GM18873 (cell line): ENCODE measurements around the gene TMCC1.
"Not testable (repeated sequence)": the region's sequence is repeated elsewhere in the genome, so short reads cannot be mapped to it uniquely, and the experiment has no call there.

ENCODE experiments used
- ATAC-seq: cut with Tn5 transposase; IDR thresholded peaks from one replicate; pipeline ENCODE4 v1.9.1; 2021; ENCODE audit warnings: mild to moderate bottlenecking, moderate library complexity, moderate number of reproducible peaks; ENCODE audit not compliant: unreplicated experiment, low FRiP score

Gene TMCC1

DNA sequence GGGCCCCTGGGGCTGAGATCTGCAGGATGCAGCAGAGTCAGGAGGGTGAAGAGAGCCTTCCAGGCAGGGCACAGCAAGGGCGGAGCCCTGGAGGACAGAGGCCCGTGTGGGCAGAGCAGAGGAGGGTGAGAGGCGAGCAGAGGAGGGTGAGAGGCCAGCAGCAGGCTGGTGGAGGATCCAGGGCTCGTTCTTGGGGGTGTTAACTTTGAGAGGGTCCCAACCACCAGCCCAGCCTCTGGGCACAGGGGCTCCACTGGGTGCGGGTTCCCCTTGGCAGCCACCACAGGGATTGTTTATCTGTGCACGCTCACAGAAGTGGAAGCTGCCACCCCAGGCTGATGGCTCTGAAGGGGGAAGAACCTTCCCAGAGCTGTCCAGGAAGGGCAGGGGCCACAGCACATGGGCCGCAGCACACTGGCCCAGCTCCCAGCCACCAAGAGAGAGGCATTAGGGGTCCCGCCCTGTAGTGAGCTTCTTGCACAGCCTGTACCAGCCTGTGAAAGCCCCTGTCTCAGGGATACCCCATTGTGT lies 277.7 kb downstream of the TMCC1 start:
- no peak for ATAC-seq

DNA sequence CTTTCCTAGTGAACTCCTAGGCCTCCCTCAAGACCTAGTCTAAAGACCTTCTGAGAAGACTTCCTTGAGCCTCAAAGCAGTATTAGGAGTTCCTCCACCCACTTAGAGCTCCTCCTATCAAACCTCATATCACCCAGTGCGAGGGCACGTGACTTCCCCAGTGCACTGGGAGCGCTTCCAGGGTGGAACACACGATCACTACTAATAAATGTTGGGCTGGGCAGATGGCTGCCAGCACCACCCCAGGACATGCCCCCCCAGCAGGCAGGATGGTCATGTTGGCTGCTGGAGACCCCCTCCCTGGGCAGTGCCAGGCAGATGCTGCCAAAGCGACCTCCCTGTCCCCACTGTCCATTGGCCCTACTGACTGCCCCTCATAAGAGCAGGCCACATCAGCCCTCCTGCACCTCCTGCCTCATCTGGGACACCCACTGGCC lies 278.6 kb downstream of the TMCC1 start:
- no peak for ATAC-seq

DNA sequence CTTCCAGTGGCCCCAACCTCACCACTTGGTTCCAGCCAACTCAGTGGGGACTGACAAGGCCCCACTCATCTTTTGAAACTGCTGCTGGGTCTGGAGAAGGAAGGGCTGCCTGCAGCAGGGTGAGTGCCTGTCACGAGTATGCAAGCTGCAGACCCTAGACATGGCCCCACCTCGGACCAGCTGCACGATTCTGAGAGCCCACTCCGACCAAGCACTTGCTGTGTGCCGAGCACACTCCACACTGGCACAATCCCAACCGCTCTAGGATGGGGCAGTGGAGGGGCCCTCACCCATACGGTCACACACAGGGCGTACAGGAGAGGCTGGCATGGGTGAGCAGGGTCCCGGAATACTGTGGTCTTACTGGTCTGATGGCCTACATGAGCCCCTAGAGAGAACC lies 279.1 kb downstream of the TMCC1 start:
- no peak for ATAC-seq

DNA sequence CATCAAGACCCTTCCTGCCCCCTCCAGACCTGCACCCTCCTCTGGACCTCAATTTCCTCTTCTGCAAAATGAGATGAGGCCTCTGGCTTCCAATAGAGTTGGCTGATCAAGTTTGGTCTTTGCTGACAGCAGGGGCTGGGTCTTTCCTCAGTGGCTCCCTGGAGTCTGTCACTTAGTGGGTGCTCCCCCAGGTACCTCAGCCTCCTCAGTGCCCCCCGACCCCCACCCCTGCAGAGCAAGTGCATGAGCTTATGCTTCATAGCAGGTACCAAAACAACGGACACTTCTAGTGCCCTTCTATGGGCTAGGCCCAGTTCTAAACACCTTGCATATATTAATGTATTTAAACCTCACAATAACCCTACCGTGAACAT lies 280.2 kb downstream of the TMCC1 start:
- no peak for ATAC-seq

DNA sequence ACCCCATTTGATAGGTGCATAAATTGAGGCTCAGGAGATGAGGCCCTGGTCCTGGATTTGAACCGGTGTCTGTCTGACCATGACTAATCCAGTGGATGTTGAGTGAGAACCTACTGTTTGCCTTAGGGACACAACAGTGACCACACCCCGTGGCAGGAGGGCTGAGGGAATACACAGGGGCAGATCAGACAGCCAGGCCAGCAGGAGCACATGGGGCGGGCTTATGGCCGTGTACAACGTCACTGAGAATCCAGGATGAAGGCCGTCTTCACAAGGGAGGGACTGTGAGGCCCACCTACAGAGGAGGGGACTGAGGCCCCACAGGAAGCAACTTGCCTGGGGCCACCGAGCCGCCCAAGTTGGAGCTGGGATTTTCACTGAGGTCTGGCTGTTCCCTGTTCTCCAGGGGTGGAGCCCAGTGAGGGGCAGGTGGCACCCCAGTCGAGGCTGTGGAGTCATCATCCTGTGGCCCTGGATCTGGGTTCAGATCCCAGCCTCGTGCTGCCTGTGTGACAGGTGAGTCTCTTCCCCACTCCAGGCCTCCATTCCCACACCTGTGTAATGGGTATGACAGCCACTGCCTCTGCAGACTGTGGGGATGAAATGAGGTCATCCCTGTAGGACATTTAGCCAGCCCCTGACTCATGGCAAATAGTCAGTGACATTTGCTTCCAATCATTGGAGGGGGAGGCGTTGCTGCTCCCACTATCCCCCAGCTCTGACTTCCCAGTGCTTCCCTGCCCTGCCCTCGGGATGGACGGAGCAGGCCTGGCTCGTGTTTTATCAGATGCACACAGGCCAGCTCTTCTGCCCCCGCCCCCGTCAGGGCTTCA lies 280.8 kb downstream of the TMCC1 start:
- ATAC-seq: no peak

DNA sequence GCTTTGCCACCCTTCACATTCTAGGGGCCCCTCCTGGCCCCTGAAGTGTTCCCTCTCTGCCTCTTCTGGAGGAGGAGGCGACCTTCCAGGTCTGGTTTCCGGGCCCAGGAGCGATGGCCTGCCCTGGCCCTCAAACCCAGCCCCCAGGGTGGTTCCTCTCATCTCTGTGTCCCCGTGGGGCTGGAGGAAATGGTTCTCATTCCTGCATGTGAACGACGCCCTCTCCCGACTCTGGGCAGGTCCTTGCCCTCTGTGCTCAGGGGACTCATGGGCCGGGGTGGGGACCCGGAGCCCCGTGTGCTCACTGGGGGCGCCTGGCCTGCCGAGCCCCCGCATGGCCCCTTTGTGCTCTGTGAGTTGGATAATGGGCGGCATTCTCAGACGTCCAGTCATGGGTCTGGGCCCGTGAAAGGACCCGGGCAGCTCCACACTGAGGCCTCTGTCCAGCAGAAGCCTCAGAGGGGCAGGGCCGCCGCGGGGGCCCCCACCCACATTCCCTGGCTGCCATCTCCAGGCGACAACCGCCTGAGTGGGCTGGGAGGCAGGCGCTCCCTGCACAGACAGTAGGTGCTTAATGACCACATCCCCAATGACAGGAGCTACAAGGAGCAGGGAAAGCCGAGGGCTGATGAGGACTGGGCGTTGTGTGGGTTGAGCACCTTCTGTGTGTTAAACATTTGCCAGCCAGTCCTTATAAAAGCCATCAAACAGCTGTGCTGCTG lies 281.5 kb downstream of the TMCC1 start:
- ATAC-seq: no peak

DNA sequence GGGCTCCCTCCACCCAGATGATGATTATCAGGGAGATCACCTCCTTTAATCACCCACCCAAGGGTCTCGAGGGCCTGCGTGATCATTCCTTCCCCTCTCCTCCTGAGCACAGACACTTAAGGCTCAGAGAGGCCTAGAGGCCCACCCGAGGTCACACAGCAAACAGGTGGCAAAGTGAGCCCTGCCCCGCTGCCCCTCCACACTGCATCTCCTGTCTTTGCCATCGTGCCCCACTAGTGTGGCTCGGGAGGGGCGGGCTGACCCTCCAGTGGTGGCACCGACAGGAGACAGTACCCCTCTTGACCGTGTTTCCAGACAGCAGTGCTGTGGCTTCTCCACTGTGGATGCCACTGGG lies 282.1 kb downstream of the TMCC1 start:
- ATAC-seq: no peak

DNA sequence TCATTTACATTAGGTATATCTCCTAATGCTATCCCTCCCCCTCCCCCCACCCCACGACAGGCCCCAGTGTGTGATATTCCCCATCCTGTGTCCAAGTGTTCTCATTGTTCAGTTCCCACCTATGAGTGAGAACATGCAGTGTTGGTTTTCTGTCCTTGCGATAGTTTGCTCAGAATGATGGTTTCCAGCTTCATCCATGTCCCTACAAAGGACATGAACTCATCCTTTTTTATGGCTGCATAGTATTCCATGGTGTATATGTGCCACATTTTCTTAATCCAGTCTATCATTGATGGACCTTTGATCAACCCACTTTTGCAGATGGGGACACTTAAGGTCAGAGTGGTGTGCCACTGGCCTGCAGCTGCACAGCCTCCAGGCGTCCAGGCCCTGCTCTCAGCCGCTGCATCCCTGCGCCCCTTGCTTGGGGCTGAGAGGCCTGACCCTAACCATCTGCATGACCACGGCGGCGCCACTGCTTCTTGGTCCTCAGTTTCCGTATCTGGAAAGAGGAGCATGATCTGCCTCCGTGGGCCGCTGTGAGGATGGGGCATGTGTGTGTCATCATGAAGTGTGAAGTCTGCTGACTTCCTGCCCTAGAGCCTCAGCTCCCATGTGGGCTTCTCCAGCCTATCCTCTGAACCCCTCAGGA lies 282.6 kb downstream of the TMCC1 start:
- not testable (repeated sequence) for ATAC-seq

DNA sequence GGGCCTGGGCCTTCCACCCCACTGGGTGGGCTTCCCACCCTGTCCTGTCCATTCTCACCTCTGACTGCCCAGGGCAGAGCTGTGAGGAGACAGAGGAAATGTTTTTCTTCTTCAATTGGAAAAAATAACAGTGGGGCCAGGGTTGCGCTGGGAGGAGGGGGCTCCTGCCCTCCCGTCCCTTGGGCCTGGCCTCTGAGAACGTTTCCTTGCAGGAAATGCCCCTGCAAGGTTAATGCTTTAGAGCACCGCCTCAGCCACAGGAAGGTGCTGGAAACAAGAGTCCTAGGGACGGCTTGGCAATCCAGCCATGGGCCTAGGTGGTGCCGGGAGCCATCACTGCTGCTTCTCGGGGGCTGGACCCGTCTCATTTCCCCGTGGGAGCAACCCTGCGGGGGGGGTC lies 283.2 kb downstream of the TMCC1 start:
- no peak for ATAC-seq

DNA sequence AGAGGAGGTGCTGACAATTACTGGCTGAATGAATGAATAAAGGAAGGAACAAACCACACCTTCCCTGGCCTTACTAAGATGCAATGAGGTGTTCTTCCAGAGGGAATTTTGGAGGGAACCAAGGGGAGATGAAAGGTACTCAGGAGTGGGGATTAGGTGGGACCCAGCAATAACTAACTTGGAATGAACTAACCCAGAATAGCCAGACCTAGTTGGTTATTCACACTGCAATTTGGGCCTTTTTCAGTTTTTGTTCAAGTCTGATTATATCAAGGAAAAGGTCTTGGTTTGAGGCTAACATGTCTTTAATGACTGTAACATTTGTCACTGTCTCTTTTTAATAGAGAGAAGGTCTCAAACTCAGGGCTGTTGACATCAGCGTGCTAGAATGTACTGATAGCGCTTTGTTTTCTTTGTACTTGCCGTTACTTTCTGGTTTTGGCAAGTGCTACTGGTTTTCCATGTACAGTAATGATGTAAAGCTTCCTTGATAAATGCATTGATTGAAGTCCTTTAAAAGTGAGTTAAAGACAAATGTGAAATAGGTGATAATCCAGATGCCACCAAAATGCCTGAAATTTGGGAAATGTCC lies 283.8 kb downstream of the TMCC1 start:
- no peak for ATAC-seq

DNA sequence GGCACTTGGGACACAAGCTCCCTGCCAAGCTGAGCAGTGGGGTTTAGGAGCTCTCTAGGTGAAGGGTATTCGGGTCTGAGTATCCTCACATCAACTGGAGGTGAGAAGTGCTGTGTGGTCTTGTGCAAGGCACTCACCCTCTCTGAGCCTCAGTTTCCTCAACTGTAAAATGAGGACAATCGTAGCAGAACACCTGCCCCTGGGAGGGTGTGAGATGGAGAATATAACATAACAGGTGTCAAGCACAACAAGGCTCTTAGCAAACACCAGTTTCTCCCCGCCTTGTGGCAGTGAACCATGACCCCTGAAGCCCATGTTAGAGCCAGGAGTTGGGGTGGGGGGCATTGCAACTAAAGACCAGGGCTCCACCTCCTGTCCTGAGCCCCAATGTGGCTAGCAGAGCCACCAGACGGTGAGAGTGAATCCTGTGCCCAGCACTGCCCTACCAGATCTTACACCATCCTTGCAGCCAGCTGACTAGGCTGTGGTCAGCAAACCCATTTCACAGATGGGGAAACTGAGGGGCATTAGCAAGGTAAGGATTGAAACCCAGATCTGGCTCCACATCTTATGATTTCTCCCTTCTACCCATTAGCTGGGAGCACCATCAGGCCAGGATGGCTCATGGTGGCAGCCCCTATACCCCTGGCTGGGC lies 284.4 kb downstream of the TMCC1 start:
- no peak for ATAC-seq

DNA sequence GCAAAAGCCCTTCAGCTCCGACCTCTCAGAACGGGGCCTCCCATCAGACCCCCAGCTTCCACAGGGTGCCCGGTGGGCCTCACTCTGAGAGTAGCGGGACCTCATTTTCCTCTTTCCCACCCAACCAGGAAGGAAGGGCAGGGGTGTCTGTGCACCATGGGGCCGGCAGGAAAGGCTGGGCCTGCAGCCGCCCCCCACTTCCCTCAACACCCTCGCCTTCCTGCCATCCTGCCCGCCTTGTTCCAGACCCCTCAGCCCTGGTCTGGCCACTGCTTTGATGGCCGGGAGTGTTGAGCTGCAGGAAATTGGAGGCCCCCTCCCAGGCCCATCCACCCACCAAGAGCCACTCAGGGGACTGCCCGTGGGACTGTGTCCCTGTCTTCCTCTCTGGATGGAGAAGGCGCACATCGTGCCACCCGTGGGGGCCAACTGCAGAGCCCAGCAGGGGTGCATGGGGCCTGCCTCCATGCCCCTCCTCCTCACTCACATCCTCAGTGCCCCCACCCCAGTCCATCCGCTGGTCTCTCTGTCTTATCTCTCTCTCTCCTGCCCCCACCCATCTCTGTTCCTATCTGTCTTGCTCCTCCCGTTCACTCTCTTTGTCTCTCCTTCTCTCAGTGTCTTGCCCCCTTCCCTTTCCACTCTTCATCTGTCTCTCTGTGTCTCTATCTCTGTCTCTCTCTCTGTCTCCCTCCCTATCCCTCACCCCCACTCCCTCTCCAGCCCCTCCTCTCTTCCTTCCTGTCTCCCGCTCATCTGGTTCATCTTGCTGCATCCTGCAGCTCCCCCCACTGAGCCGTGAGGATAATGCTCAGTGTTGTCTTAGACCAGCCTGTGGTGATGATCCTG lies 285.2 kb downstream of the TMCC1 start:
- no peak for ATAC-seq

DNA sequence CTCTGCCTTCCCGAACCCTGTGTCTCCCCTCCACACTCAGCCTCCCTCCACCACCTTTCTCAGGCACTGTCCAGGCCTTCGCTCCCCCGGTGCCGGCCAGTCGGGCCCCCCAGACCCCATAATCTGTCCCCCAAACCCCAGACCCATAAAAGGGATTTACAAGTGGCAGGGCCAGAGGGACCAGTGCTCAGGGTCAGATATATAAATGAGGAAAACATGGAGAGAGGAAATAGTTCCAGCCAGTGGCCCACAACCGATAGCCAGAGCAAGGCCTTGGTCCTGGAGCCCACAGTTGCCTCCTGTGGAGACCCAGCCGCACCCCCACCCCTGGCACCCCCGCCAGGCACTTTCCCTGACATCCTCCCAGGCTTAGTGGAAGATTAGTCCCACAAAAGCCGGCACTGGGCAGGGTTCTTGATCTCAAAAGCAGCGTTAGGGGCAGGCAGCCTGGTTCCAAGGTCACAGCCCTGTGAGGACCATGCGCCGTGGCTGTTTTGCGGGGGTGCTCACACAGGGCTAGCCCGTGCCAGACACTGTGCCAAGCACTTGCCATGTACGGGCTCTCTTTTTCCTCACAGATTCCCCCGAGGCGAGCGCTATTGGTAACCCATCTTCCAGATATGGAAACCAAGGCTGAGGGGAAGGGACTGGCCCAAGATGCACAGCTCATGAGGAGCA lies 286.0 kb downstream of the TMCC1 start:
- no peak for ATAC-seq

DNA sequence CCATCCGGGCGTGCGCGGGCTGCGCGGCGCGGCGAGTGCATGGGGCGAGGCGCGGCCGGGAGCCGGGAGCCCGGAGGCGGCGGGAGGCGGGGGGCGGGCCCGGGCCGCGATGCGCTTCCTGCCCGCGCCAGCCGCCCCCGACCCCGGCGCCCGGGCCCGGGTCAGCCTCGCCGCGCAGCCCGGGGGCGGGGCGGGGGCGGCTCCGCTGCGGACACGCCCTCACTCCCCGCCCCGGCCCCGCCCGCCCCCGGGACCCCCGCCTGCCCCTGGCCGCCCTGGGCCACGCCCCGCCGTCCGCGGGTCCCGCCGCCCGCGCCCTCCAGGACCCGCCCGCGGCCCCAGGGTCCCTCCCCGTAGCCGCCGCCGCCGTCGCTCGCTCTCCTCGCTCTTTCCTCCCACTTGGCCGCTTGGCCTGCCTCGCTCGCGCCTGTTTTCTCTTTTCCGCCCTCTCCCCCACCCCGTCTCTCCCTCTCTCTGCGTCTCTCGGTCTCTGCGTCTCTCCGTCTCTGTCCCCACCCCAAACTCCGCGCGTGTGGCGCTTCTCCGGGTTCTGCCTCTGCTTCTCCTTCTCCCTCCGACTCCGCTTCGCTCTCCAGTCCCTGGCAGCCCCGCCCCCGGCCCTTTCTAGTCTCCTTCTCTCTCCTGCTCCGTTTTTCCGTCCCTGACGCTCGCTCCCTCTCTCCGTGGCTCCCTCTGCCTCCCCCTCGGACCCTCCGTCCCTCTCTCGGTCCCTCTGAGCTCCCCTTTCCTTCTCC lies 286.7 kb downstream of the TMCC1 start, which contains the start of gene PLXND1:
Gene PLXND1, minus strand, starts transcription at position 41 of the 755 bp plus-strand sequence. Its CDS starts 37 bp downstream, at position 4.
- ATAC-seq: no peak

DNA sequence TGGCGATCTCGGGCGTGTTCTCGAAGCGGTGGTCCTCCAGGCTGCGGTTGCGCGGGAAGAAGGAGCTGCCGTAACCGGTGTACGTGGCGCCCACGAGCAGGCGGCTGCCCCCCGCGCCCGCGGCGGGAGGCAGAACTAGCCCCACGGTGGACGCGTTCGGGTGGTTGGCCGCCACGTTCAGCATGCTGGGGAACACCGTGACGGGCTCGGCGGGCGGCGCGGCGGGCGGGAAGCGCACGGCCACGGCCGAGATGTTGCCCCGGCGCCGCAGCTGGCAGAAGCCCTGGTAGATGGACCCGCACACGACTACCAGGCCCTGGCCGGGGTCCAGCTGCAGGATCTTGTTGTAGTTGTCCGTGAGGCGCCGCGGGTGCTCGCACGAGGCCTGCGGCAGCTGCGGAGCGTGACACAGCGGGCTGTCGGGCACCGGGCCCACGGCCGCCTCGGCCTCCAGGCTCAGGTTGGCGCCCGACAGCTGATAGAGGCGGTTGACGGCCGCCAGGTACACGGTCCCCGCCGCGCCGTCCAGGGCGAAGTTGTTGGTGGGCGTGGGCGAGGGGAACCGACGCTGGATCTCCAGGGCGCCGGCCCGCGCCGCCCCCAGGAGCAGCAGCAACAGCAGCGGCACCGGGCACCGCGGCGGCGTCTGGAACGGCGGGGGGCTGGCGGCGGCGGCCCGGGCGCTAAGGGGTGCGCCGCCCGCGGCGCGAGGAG lies 287.4 kb downstream of the TMCC1 start:
- no peak for ATAC-seq

DNA sequence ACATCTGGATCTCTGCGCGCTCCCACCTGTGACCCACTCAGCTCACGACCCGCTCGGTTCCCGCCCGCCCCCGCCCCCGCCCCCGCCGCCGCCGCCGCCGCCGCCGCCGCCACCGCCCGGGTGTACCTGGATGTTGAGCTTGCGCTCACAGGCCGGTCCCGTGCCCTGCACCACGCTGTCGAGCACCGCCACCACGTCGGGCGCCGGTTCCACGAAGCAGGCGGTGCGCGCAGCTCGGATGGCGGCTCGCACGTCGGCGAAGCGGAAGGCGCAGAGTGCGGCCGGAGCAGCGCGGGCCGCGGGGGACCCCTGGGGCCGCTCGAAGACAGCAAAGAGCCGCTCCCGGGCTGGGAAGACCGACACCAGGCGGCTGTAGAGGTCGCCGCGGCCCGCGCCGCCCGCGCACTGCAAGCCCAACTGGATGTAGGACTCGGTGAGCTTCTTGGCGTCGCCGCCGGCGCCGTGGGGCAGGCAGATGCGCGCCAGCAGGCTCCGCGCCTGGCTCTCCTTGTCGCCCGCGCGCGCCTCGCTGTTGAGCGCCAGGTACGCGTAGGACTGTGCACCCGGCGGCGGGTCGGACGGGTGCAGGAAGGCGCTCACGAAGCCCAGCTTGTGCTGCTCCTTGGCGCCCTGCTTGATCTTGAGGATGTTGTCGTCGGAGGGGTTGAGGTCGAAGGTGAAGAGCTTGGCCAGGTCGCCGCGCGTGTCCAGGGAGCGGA lies 288.1 kb downstream of the TMCC1 start:
- no peak for ATAC-seq

DNA sequence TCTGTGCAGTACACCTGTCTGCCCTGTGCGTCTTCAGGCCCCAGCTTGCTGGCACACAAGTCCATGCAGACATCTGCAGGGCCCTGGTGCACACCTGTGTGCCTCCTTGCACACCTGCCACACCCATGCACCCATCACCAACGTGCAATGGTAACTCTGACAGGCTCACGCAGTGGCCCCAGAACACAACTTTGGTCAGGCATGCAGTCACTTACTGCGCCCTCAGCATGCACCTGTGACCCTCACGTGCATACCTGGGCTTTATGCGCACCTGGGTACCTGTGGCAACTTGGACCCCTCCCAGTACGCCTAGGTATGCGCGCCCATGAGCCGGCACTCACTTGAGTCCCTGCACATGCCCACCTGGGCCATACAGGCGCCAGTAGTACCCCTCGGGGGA lies 288.7 kb downstream of the TMCC1 start:
- ATAC-seq: no peak
